ENCODE results near the gene CEP70. TPM values are rescaled to one million over a fixed set of nuclear protein-coding genes. Genes with fewer than 3 reads are reported as not detected.
"Not testable (repeated sequence)": the region's sequence is repeated elsewhere in the genome, so short reads cannot be mapped to it uniquely, and the experiment has no call there.

The CEP70 gene
- polyA plus RNA-seq, 3 donors, result 0.11 TPM; not detected in 2

GRCh38 chr3:138492980-138493675, 100.9 kb downstream of the CEP70 start:
- DNase-seq, result peak in 2 of 3 donors; percentile 9 to 17
- Mint-ChIP-seq H3K4me1 (peaks cover 36% of the 10 kb centered on the region), H3K27ac (peak overlapping the region in 4 of 7 donors; percentile 15 to 86 (median 72)), H3K27me3 (ENCODE audit: low read depth in 3 of 3) (no peaks in the 10 kb centered on the region), H3K4me3 (no peak overlapping the region), H3K36me3 (peaks cover 0 to 2% of the 10 kb centered on the region in 2 donors), H3K9me3 (peaks cover 7 to 16% (median 9%) of the 10 kb centered on the region in 7 donors)
- no peaks in the 10 kb centered on the region for H3K79me2 ChIP-seq (ENCODE audit: insufficient read depth, low read length)
- H3K27ac ChIP-seq (ENCODE audit: low read depth in 1 of 2, low read length in 2 of 2), result peak overlapping the region in 1 of 2 donors; percentile 22
- H3K36me3 ChIP-seq (replicated peaks in 1 of 2; ENCODE audit: control insufficient read depth in 1 of 2, insufficient read depth in 2 of 2, low read length in 2 of 2), result no peaks in the 10 kb centered on the region
- H3K4me2 ChIP-seq (replicated peaks; ENCODE audit: extremely low read depth, low read length, poor library complexity, severe bottlenecking), result no peak overlapping the region
- intact Hi-C loops (cut with micrococcal nuclease), result no loop called here
- H3K27me3 ChIP-seq (ENCODE audit: control insufficient read depth in 2 of 2, insufficient read depth in 2 of 2, low read length in 2 of 2), result no peaks in the 10 kb centered on the region
- H3K4me3 ChIP-seq (replicated peaks in 1 of 3; ENCODE audit: low read depth in 2 of 3, low read length in 3 of 3), result no peak overlapping the region
- H4K20me1 ChIP-seq (ENCODE audit: insufficient read depth, low read length), result no peaks in the 10 kb centered on the region
- 80% methylated on average over 4 of the region's 4 CpGs for WGBS (ENCODE audit: insufficient coverage)
- no peak for TF ChIP-seq CTCF (IDR thresholded peaks at IDR 0.05)
- H3K4me1 ChIP-seq (ENCODE audit: control insufficient read depth in 1 of 2, insufficient read depth in 2 of 2, low read length in 2 of 2), result peaks cover 32 to 41% of the 10 kb centered on the region in 2 donors
- no peak overlapping the region for H3K9ac ChIP-seq (ENCODE audit: insufficient read depth, low read length, poor library complexity, severe bottlenecking)
- peaks cover 1 to 5% of the 10 kb centered on the region in 2 donors for H3K9me3 ChIP-seq (replicated peaks in 1 of 2; ENCODE audit: control insufficient read depth in 1 of 2, insufficient read depth in 1 of 2, low read length in 2 of 2)
- peak overlapping the region; percentile 2 for H2AFZ ChIP-seq (ENCODE audit: insufficient read depth, low read depth, low read length, poor library complexity, severe bottlenecking)

GRCh38 chr3:138491971-138492370, 102.1 kb downstream of the CEP70 start:
- Histone ChIP-seq H2AFZ (ENCODE audit: insufficient read depth, low read depth, low read length, poor library complexity, severe bottlenecking) (no peak overlapping the region), H4K20me1 (ENCODE audit: insufficient read depth, low read length) (no peaks in the 10 kb centered on the region), H3K79me2 (ENCODE audit: insufficient read depth, low read length) (no peaks in the 10 kb centered on the region), H3K4me3 (replicated peaks in 1 of 3; ENCODE audit: low read depth in 2 of 3, low read length in 3 of 3) (no peak overlapping the region), H3K9me3 (replicated peaks in 1 of 2; ENCODE audit: control insufficient read depth in 1 of 2, insufficient read depth in 1 of 2, low read length in 2 of 2) (peaks cover 7 to 16% of the 10 kb centered on the region in 2 donors), H3K4me1 (ENCODE audit: control insufficient read depth in 1 of 2, insufficient read depth in 2 of 2, low read length in 2 of 2) (peaks cover 32 to 41% of the 10 kb centered on the region in 2 donors), H3K27me3 (ENCODE audit: control insufficient read depth in 2 of 2, insufficient read depth in 2 of 2, low read length in 2 of 2) (no peaks in the 10 kb centered on the region), H3K36me3 (replicated peaks in 1 of 2; ENCODE audit: control insufficient read depth in 1 of 2, insufficient read depth in 2 of 2, low read length in 2 of 2) (no peaks in the 10 kb centered on the region), H3K27ac (ENCODE audit: low read depth in 1 of 2, low read length in 2 of 2) (no peak overlapping the region), H3K9ac (ENCODE audit: insufficient read depth, low read length, poor library complexity, severe bottlenecking) (no peak overlapping the region), H3K4me2 (replicated peaks; ENCODE audit: extremely low read depth, low read length, poor library complexity, severe bottlenecking) (no peak overlapping the region)
- H3K9me3 Mint-ChIP-seq, result peaks cover 18 to 28% (median 20%) of the 10 kb centered on the region in 7 donors
- no peaks in the 10 kb centered on the region for H3K27me3 Mint-ChIP-seq (ENCODE audit: low read depth in 3 of 3)
- DNase-seq, result no peak
- H3K27ac Mint-ChIP-seq, result peak overlapping the region in 3 of 7 donors; percentile 4 to 73 (median 62)
- no peak for TF ChIP-seq CTCF (IDR thresholded peaks at IDR 0.05)
- 100% methylated on average over 1 of the region's 1 CpG for WGBS (ENCODE audit: insufficient coverage)
- intact Hi-C loops (cut with micrococcal nuclease), result no loop called here
- H3K4me1 Mint-ChIP-seq, result peaks cover 36% of the 10 kb centered on the region
- no peaks in the 10 kb centered on the region for H3K36me3 Mint-ChIP-seq
- H3K4me3 Mint-ChIP-seq, result no peak overlapping the region

GRCh38 chr3:138486580-138486979, 107.5 kb downstream of the CEP70 start:
- H3K4me2 ChIP-seq (replicated peaks; ENCODE audit: extremely low read depth, low read length, poor library complexity, severe bottlenecking); H3K27ac Mint-ChIP-seq; H3K79me2 ChIP-seq (ENCODE audit: insufficient read depth, low read length); H3K27me3 ChIP-seq (ENCODE audit: control insufficient read depth in 2 of 2, insufficient read depth in 2 of 2, low read length in 2 of 2); H3K4me1 ChIP-seq (ENCODE audit: control insufficient read depth in 1 of 2, insufficient read depth in 2 of 2, low read length in 2 of 2); H3K9ac ChIP-seq (ENCODE audit: insufficient read depth, low read length, poor library complexity, severe bottlenecking); H3K4me3 Mint-ChIP-seq; intact Hi-C loops (cut with micrococcal nuclease); H3K27ac ChIP-seq (ENCODE audit: low read depth in 1 of 2, low read length in 2 of 2); H3K36me3 Mint-ChIP-seq; H3K4me3 ChIP-seq (replicated peaks in 1 of 3; ENCODE audit: low read depth in 2 of 3, low read length in 3 of 3); DNase-seq; H3K36me3 ChIP-seq (replicated peaks in 1 of 2; ENCODE audit: control insufficient read depth in 1 of 2, insufficient read depth in 2 of 2, low read length in 2 of 2); H3K27me3 Mint-ChIP-seq (ENCODE audit: low read depth in 3 of 3); H2AFZ ChIP-seq (ENCODE audit: insufficient read depth, low read depth, low read length, poor library complexity, severe bottlenecking); H3K4me1 Mint-ChIP-seq; H4K20me1 ChIP-seq (ENCODE audit: insufficient read depth, low read length): not testable (repeated sequence)
- H3K9me3 ChIP-seq (replicated peaks in 1 of 2; ENCODE audit: control insufficient read depth in 1 of 2, insufficient read depth in 1 of 2, low read length in 2 of 2), result peaks cover 22 to 30% of the 10 kb centered on the region in 2 donors
- WGBS (ENCODE audit: insufficient coverage), result 80% methylated on average over 2 of the region's 6 CpGs
- peaks cover 36 to 46% (median 40%) of the 10 kb centered on the region in 7 donors for H3K9me3 Mint-ChIP-seq
